Spleen (tissue), 11 donors: ENCODE results near the gene OMG. TPM values are rescaled to one million over a fixed set of nuclear protein-coding genes. Genes with fewer than 3 reads are reported as not detected.
"Not testable (repeated sequence)": the region's sequence is repeated elsewhere in the genome, so short reads cannot be mapped to it uniquely, and the experiment has no call there.

Experiments
- DNase-seq: peaks from one replicate; pipeline ENCODE4 v3.0.0-alpha.2; 2020
- H3K27ac ChIP-seq, 8 donors: fragments of 200-600 bp; sonication (generic) in 7 of 8; 1 replicate in 4 of 8; 2 replicates in 4 of 8; pipeline versions ENCODE4 v1.5.0 to v1.8.0; 2016 to 2021; ENCODE audit warnings: inconsistent platforms in 4 of 8, mild to moderate bottlenecking in 4 of 8, moderate library complexity in 1 of 8
- H3K27me3 ChIP-seq, 7 donors: fragments of 200-600 bp; sonication (generic) in 6 of 7; replicated peaks in 1 of 7; 1 replicate in 4 of 7; 2 replicates in 3 of 7; pipeline versions ENCODE4 v1.5.0 to v1.8.0; 2016 to 2021; ENCODE audit warnings: inconsistent platforms in 3 of 7, mild to moderate bottlenecking in 1 of 7
- H3K36me3 ChIP-seq, 6 donors: fragments of 200-600 bp; sonication (generic) in 5 of 6; 1 replicate in 4 of 6; 2 replicates in 2 of 6; pipeline versions ENCODE4 v1.5.0 to v1.8.0; 2016 to 2021; ENCODE audit warnings: inconsistent platforms in 2 of 6
- H3K4me1 ChIP-seq, 6 donors: fragments of 200-600 bp; sonication (generic) in 5 of 6; 1 replicate in 3 of 6; 2 replicates in 3 of 6; pipeline versions ENCODE4 v1.5.0 to v1.8.0; 2016 to 2021; ENCODE audit warnings: inconsistent platforms in 3 of 6
- H3K4me3 ChIP-seq, 8 donors: fragments of 200-600 bp; sonication (generic) in 7 of 8; 1 replicate in 4 of 8; 2 replicates in 4 of 8; pipeline versions ENCODE4 v1.5.0 to v1.8.0; 2016 to 2021; ENCODE audit warnings: inconsistent platforms in 4 of 8, mild to moderate bottlenecking in 4 of 8, moderate library complexity in 2 of 8
- H3K9me3 ChIP-seq, 8 donors: fragments of 200-600 bp; sonication (generic) in 7 of 8; 1 replicate in 4 of 8; 2 replicates in 4 of 8; pipeline versions ENCODE4 v1.5.0 to v1.8.0; 2016 to 2021; ENCODE audit warnings: inconsistent platforms in 4 of 8
- POLR2A ChIP-seq, 3 donors: fragments of 450-650 bp; IDR thresholded peaks; one replicate each; pipeline ENCODE4 v1.5.1; 2017; ENCODE audit warnings: antibody characterized with exemption in 3 of 3, mild to moderate bottlenecking in 1 of 3
- POLR2AphosphoS5 ChIP-seq, 3 donors: sonication (generic); formaldehyde crosslinking; IDR thresholded peaks; one replicate each; pipeline ENCODE4 v1.5.1; 2017; ENCODE audit warnings: antibody characterized with exemption in 3 of 3
- WGBS, 5 donors: extraction: QIAGEN DNeasy Blood & Tissue Kit in 3 of 5; methylation state at CpG; one replicate each; pipeline versions ENCODE4 v1.1.5 to v1.1.7; 2013 to 2018; 5-methylcytosine and 5-hydroxymethylcytosine counted together
- intact Hi-C: fragments of 100-400 bp; cut with DNase I; formaldehyde crosslinking; loops from one replicate; pipeline ENCODE4 v1.15.0; 2023; ENCODE audit warnings: low total_unique reads
- polyA plus RNA-seq, 3 donors: library from polyadenylated mRNA; stranded (reverse); fragments of 200-250 nt; gene quantifications; one replicate each; pipeline ENCODE4 v1.2.1, GENCODE V29; 2013
- total RNA-seq, 7 donors: library from RNA; depleted of rRNA in 3 of 7; stranded (reverse); fragments of >200 nt in 3 of 7; fragmentation: NEBNext Ultra II Directional in 4 of 7; extraction: Animal tissue kit (Norgen Biotek cat#: 25700) in 4 of 7; gene quantifications; one replicate each; pipeline versions ENCODE4 v1.1.0 to v1.2.1, GENCODE V29; 2016 to 2021
- TF ChIP-seq, protein P1 (sequence below), 11 experiments: fragments of 200-600 bp in 7 of 11; fragments of 450-650 bp in 4 of 11; sonication (generic) in 4 of 11; IDR thresholded peaks in 8 of 11; conservative IDR thresholded peaks in 3 of 11; 1 replicate in 7 of 11; 2 replicates in 4 of 11; pipeline versions ENCODE4 v1.4.0 to v1.8.0; 2016 to 2021; ENCODE audit warnings: antibody characterized with exemption in 11 of 11, inconsistent platforms in 4 of 11, mild to moderate bottlenecking in 1 of 11
- donor health status: healthy with polysubstance abuse.
- donor health status: DM: no; HTN: no; CAD: no; lungs with moderate emphysema.
- donor health status: DM: no; HTN: no; CAD: no.
- donor health status: Bipolar disorder and iron deficiency.
- donor health status: healthy.
- donor health status: DM: no; HTN: no; CAD: no.
- donor health status: DM: yes; HTN: yes; CAD: no.

Gene OMG
- total and polyA plus RNA-seq, 10 donors = 0.41 to 14.5 (median 4.0) TPM; not detected in 1

DNA sequence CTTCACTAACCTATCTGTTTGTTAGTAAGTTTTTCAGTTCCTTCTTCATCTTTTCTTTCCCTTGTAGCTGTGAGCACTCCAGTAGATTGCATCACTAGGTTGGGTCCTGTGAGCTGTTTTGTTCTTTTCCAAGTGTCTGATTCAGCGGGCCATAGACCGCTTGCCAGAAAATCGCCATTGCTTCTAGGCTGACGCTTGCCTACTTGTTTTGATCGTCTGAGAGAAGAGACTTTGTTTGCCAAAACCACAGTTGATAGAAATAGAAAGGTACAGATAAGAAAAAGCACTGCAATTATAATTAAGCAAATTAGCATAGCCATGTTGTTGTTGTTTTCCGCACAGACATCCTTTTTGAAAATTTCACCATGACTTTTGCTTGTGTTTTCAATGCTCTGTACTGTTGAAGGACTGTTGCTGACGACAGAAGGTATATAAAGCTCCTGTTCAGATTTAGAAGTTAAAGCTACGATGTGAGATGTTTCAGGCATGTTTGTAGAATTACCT, 21.3 kb upstream of the OMG start:
- H3K27me3 ChIP-seq = no peaks in the 10 kb centered on the region
- WGBS, 5 donors = 29 to 49% (median 32%) methylated on average over 8 of the region's 8 CpGs
- TF ChIP-seq, protein P1, sequence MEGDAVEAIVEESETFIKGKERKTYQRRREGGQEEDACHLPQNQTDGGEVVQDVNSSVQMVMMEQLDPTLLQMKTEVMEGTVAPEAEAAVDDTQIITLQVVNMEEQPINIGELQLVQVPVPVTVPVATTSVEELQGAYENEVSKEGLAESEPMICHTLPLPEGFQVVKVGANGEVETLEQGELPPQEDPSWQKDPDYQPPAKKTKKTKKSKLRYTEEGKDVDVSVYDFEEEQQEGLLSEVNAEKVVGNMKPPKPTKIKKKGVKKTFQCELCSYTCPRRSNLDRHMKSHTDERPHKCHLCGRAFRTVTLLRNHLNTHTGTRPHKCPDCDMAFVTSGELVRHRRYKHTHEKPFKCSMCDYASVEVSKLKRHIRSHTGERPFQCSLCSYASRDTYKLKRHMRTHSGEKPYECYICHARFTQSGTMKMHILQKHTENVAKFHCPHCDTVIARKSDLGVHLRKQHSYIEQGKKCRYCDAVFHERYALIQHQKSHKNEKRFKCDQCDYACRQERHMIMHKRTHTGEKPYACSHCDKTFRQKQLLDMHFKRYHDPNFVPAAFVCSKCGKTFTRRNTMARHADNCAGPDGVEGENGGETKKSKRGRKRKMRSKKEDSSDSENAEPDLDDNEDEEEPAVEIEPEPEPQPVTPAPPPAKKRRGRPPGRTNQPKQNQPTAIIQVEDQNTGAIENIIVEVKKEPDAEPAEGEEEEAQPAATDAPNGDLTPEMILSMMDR (IDR thresholded peaks at IDR 0.05 in 8 of 11, conservative IDR thresholded peaks at IDR 0.05 in 3 of 11) = no peak
- TF ChIP-seq POLR2AphosphoS5 (IDR thresholded peaks at IDR 0.05) (peak in 1 of 3 donors; percentile 84), POLR2A (IDR thresholded peaks at IDR 0.05) (peak in 1 of 3 donors; percentile 47)
- H3K9me3 ChIP-seq = no peaks in the 10 kb centered on the region
- peak; percentile 63 for DNase-seq
- peak overlapping the region; percentile 3 to 70 (median 36) for H3K4me3 ChIP-seq
- H3K36me3 ChIP-seq = peaks cover 0 to 6% (median 0%) of the 10 kb centered on the region in 6 donors
- peak overlapping the region; percentile 66 to 94 (median 91) for H3K27ac ChIP-seq
- H3K4me1 ChIP-seq = peaks cover 13 to 88% (median 49%) of the 10 kb centered on the region in 6 donors
- intact Hi-C loops = no loop called here

DNA sequence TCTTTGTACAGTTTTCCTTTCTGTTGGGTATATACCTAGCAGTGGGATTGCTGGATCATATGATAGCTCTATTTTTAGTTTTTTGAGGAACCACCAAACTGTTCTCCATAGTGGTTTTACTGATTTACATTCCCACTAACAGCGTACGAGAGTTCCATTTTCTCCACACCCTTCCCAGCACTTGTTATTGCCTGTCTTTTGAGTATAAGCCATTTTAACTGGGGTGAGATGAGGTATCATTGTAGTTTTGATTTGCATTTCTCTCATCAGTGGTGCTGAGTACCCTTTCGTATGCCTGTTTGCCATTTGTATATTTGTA, 17.7 kb upstream of the OMG start:
- Histone ChIP-seq H3K4me1 (peaks cover 9 to 75% (median 44%) of the 10 kb centered on the region in 6 donors), H3K27ac (peak overlapping the region; percentile 83 to 94 (median 90)), H3K4me3 (peak overlapping the region in 3 of 8 donors; percentile 45 to 73 (median 54)), H3K36me3 (peaks cover 0 to 6% (median 0%) of the 10 kb centered on the region in 6 donors), H3K9me3 (no peaks in the 10 kb centered on the region), H3K27me3 (no peaks in the 10 kb centered on the region)
- intact Hi-C loops = no loop called here
- no peak for DNase-seq
- no peak for TF ChIP-seq POLR2A (IDR thresholded peaks at IDR 0.05)
- no peak for TF ChIP-seq POLR2AphosphoS5 (IDR thresholded peaks at IDR 0.05)
- TF ChIP-seq, protein P1 (IDR thresholded peaks at IDR 0.05 in 8 of 11, conservative IDR thresholded peaks at IDR 0.05 in 3 of 11) = no peak
- 44 to 66% (median 54%) methylated on average over 3 of the region's 3 CpGs for WGBS, 5 donors

DNA sequence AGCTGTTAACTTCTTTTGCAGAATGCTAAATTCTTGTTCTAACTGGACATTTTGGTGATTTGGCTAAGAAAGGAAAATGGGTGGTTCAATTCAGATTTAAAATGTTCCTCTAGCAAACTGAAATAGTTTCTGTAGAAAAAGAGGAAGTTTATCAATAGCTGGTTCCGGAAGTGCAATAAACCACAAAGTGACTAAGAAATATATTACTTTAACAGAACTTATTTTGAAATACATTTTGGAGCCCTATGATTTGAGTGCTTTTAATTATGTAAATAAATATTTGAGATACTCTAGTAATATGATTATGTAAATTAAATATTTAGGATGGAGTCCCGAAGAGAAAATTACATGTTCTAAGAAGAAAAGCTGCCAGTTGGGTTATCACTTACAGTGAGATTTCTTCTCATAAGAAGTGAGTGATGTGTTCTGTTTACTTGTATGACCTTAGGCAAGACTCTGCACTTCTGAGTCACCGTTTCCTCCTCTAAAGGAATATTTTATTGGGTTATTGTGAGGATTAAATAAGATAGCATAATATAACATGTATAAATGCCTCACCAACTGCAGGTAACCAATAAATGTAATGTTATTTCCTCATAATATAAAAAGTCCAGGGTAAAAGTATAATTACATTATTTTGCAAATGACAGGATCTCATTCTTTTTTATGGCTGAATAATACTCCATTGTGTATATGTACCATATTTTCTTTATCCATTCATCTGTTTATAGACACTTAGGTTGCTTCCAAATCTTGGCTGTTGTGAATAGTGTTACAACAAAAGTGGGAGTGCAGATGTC, 17.1 kb upstream of the OMG start, which contains the start of gene EVI2B:
Gene EVI2B (minus strand): TSS at position 73 of the 800 bp plus-strand sequence. CDS start 8,445 bp downstream, outside the sequence.
- 14 to 32% (median 16%) methylated on average over 3 of the region's 3 CpGs for WGBS, 5 donors
- TF ChIP-seq POLR2AphosphoS5 (IDR thresholded peaks at IDR 0.05) (no peak), POLR2A (IDR thresholded peaks at IDR 0.05) (peak in 1 of 3 donors; percentile 50)
- TF ChIP-seq, protein P1 (IDR thresholded peaks at IDR 0.05 in 8 of 11, conservative IDR thresholded peaks at IDR 0.05 in 3 of 11) = no peak
- no peaks in the 10 kb centered on the region for H3K9me3 ChIP-seq
- peaks cover 9 to 75% (median 48%) of the 10 kb centered on the region in 6 donors for H3K4me1 ChIP-seq
- peak within 1 kb of the TSS; percentile 83 to 94 (median 90) for H3K27ac ChIP-seq
- H3K4me3 ChIP-seq = peak within 1 kb of the TSS; percentile 32 to 73 (median 44)
- intact Hi-C loops = no loop called here
- no peaks in the 10 kb centered on the region for H3K27me3 ChIP-seq
- H3K36me3 ChIP-seq = peaks cover 0 to 6% (median 0%) of the 10 kb centered on the region in 6 donors
- no peak for DNase-seq

DNA sequence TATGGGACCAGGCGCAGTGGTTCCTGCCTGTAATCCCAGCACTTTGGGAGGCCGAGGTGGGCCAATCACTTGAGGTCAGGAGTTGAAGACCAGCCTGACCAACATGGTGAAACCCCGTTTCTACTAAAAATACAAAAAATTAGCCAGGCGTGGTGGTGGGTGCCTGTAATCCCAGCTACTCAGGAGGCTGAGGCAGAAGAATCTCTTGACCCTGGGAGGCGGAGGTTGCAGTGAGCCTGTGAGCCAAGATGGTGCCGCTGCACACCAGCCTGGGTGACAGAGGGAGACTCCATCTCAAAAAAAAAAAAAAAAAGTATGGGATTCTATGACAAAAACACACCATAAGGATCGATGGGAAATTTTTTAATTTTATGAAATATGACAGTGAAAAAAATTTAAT, 15.2 kb upstream of the OMG start:
- H3K9me3 ChIP-seq, H3K27me3 ChIP-seq, H3K36me3 ChIP-seq, intact Hi-C loops: not testable (repeated sequence)
- TF ChIP-seq POLR2AphosphoS5 (IDR thresholded peaks at IDR 0.05) = peak in 2 of 3 donors; percentile 48 to 55
- Histone ChIP-seq H3K4me3 (peak overlapping the region; percentile 32 to 73 (median 44)), H3K4me1 (peaks cover 22 to 75% (median 56%) of the 10 kb centered on the region in 6 donors), H3K27ac (peak overlapping the region; percentile 83 to 94 (median 90))
- 23 to 31% (median 25%) methylated on average over 6 to 7 of the region's 7 CpGs for WGBS, 5 donors
- peak; percentile 87 for DNase-seq
